HG03045 (cell line): ENCODE results near the gene AUTS2.

ENCODE experiments used
- ATAC-seq: cut with Tn5 transposase; IDR thresholded peaks from one replicate; pipeline ENCODE4 v1.9.1; 2021; ENCODE audit warnings: mild to moderate bottlenecking, moderate library complexity; ENCODE audit not compliant: unreplicated experiment

The AUTS2 gene

GRCh38 chr7:69959789-69960499 is 361.7 kb downstream of the AUTS2 start:
- no peak for ATAC-seq

DNA sequence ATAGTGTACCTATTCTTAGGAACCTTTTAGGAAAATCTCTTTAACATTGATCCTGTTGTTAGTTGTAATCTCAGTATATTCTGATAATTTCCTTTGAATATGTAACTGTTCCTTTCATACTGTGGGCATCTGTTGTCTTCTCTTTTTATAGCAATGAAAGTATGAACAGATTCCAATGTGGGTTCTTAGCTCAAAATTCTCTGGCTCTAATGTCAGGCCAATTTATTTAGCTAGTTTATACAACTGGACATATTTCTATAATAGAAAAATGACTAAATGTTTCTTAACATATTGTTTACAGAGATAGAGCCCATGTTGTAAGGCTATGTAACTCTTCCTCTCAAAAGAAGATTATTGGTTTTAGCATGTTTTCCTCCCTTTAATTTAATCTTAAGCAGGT is 363.2 kb downstream of the AUTS2 start:
- ATAC-seq = no peak

GRCh38 chr7:69962186-69963065 is 364.2 kb downstream of the AUTS2 start:
- ATAC-seq = peak; percentile 35

- ATAC-seq = no peak
These were observed 365.1 kb downstream of the AUTS2 start for GRCh38 chr7:69963393-69963792.

DNA sequence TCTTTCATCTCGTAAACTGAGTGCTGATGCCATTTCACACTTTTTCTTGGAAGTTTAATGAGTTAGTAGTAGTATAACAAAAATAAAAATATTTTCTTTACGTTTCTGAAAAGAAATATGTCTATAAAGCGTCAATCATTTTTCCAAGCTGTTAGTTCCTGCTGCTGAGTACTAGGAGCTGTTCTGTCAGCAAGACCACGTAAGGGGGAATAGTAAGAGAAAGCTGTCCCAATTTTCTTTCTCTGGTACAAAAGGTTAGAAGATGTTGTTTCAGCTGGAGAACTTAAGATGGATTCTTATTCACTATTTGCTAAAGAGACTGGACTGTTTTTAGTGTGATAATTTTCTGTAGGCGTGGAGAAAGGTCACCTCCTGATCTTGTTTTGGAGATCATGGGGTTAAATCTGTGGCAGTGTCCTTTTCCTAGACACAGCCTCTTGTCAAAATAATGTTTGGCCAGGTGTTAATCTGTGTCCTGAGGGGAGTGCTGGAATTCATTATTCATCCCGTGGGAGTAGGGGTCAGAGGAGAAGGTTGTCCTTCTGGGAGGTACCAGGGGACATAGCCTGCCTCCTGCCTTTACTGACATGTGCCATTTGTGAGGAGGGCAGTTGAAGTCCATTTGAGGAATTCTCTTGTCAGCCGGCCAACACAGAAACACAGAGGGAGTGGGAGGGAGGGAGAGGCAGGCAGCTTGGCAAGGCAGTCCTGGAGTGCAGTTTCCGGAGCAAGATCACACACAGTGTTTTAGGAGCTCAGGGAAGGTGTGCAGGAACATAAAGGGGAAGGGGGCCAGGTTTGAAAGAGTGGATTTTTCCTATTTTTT is 368.7 kb downstream of the AUTS2 start:
- no peak for ATAC-seq

GRCh38 chr7:69967689-69968450 is 369.6 kb downstream of the AUTS2 start:
- no peak for ATAC-seq

- ATAC-seq = no peak
These were observed 370.8 kb downstream of the AUTS2 start for GRCh38 chr7:69968969-69969556.

GRCh38 chr7:69981646-69982045 is 383.4 kb downstream of the AUTS2 start:
- ATAC-seq = no peak

DNA sequence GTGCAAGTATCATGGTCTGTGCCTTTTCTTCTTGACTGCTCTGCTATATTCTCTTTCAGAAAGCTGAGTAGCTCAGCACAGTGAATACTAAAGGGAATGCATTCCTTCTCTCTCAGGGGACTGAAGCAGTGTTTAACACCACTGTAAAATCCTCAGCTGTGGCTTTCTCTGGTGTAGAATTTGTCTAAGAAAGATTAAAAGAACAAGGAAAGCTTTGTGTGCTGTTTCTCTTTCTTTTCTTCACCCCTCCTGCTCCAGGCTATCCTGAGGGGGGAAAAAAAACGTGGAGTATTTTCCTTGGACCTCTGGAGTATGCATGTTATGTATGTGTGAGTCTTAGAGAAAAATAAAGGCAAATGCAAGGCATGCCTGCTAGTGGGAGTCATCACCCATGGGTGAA is 383.9 kb downstream of the AUTS2 start:
- no peak for ATAC-seq

DNA sequence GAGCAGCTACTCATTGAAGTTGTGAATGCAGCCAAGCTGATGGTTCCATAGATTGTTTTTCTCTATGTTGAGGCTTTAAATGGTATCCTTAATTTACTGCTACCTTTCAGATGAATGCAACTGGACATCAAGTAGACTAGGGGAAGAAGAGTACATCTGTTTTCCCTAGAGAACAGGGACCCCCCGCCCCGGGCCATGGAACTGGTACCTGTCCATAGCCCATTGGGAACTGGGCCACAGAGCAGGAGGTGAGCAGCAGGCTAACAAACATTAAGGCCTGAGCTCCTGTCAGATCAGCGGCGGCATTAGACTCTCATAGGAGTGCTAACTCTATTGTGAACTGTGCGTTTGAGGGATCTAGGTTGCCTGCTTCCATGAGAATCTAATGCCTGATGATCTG is 391.3 kb downstream of the AUTS2 start:
- ATAC-seq = no peak

DNA sequence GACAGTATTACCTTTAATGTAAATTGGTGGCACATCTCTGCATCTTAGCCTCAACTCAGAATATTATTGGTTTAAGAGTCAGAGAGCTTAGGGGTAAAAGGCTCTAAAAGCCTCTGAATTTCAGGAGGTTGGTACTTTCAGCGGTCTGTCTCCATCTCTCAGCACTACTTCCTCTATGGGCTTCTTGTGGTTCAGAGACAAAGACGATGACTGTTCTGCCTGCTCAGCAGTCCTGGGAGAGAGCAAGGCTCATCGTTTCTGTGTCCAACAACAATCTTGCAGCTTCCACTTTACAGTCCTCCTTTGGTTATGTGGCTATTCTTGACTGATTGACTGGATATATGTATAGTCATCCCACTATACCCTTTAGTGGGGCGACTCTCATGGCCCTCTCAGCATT is 394.7 kb downstream of the AUTS2 start:
- no peak for ATAC-seq

DNA sequence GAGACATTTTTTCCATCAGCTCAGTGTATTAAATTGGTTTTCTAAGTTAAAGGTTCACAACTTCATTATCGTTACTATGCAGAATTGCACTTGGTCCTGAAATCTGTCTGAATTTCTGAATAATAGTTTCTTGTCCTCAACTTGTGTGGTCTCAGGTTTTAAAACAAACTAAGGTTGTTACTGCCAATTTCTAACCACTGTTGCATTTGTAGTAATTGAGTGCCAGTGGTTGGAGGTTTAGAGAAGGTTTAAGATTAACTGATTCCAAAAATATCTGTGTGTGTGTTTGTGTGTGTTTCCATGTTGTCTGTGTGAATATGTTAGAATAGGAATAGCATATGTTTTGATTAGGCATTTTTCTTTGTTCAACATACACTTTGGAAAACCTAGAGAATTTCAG is 395.9 kb downstream of the AUTS2 start:
- no peak for ATAC-seq

- ATAC-seq = no peak
These were observed 396.7 kb downstream of the AUTS2 start for GRCh38 chr7:69994886-69995542.

- ATAC-seq = no peak
These were observed 397.8 kb downstream of the AUTS2 start for GRCh38 chr7:69996121-69996520.

DNA sequence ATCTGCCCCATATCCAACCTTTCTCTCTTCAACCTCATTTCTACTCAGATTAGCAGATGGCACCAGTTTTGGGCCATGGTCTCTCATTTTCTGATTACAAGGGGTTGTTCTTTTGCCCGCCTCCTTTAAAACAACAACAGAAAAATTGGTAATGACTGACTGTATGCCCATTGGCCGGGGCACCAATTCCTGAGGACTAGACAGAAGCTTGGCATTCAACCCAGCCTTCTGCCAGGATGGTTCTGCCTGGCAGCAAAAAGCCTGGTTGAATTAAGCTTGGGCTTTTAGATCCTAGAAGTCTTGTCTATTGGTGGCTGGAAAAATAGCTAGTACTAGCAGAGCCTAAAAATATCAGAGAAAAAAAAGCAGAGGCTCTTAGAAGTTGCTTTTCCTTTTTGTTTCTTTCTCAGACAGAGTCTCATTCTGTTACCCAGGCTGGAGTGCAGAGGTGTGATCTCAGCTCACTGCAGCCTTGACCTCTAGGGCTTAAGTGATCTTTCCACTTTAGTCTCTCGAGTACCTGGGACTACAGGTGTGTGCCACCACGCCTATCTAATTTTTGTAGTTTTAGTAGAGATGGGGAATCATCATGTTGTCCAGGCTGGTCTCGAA is 402.6 kb downstream of the AUTS2 start:
- ATAC-seq = no peak

- ATAC-seq = no peak
These were observed 407.2 kb downstream of the AUTS2 start for GRCh38 chr7:70005480-70005879.

DNA sequence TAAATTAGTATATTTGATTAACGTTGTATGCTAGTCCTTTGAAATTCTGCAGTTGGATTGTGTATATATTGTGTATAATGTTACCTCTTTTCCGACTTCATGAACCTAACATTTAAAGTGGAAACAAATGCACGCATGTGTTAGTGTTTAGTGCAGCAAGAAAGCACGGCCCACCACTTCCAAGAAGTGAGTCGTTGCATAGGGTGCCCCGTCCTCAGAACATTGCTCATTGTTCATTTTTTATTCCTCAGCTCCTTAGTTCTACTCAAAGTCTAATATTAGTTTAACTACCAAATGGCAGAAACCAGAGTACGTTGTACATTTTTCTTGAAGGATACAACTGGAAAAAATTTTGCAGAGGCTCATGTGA is 407.6 kb downstream of the AUTS2 start:
- no peak for ATAC-seq

DNA sequence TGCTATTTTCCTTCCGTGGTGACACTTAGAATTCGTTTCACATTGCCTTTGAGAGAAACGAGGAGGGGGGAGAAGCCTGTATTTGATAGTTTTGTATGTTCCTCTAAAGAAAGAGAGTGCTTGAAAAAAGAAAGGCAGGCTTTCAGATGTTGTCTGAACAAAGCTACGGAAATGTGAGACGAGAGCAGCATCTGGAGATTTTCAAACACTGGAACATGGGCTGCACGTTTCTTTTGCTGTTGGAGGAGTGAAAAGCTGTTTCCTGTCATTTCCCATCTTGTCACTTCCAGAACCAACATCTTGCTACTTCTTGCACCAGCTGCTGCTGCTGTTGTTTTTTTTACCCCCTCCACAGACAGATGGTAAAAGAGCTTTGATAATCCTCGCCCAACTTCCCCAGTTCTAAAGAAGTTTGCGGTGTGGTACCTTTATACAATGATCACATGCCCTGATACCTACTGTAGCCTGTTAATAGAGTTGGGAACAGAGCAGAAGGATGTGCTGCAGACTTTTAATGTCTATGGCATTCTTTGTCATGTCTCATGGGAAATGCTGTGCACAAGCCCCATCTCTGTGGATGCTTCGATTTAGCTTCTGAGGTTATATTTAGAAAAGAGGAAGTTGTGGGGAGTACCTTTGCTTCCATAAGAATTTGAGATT is 408.1 kb downstream of the AUTS2 start:
- ATAC-seq = no peak

GRCh38 chr7:70008466-70008865 is 410.2 kb downstream of the AUTS2 start:
- no peak for ATAC-seq
